LNCAP (cell line): ENCODE measurements around the gene PILRA.
A peak's percentile ranks its signal among the peaks of the same experiment; 100 is the strongest.

Source experiments
- CTCF ChIP-seq: fragments of 450-650 bp; IDR thresholded peaks from 2 replicates; pipeline ENCODE4 v1.5.1; 2017; ENCODE audit warnings: mild to moderate bottlenecking

The PILRA gene

GRCh38 chr7:100373261-100373831, at the start of gene PILRA:
Gene PILRA, plus strand, starts transcription at chr7:100373487. Its CDS starts 170 bp downstream, at chr7:100373657.
- no peak for TF ChIP-seq CTCF

GRCh38 chr7:100342765-100343164, 30.5 kb upstream of the PILRA start:
- no peak for TF ChIP-seq CTCF

GRCh38 chr7:100344560-100345287, 28.6 kb upstream of the PILRA start:
- TF ChIP-seq CTCF = peak; percentile 75

GRCh38 chr7:100345288-100345672, 28.0 kb upstream of the PILRA start:
- 0 out of 2 replicates have a peak, but pooled peaks have one; percentile 28 for TF ChIP-seq CTCF

- TF ChIP-seq CTCF = no peak
Measured at GRCh38 chr7:100346921-100347320, 26.4 kb upstream of the PILRA start.

GRCh38 chr7:100348805-100349204, 24.5 kb upstream of the PILRA start:
- TF ChIP-seq CTCF = no peak

GRCh38 chr7:100349757-100350156, 23.5 kb upstream of the PILRA start:
- TF ChIP-seq CTCF = no peak
